Activated T-helper 17 cell treated with anti-CD3 and anti-CD28 coated beads, Interleukin-2, amount 50 U/mL, for 72 hours (primary cell): ENCODE data around the gene SOX3. TPM values are rescaled to one million over a fixed set of nuclear protein-coding genes. Genes with fewer than 3 reads are reported as not detected.

Source experiments
- ATAC-seq: fragments of 150-1000 bp; cut with Tn5 transposase; replicated peaks from 2 replicates; pipeline ENCODE4 v1.10.0; 2021; ENCODE audit warnings: mild to moderate bottlenecking, moderate library complexity
- H3K27ac Mint-ChIP-seq: one replicate; pipeline ENCODE4 v1.8.0; 2022; ENCODE audit warnings: mixed read lengths
- H3K27me3 Mint-ChIP-seq: one replicate; pipeline ENCODE4 v1.8.0; 2022; ENCODE audit warnings: mixed read lengths
- H3K36me3 Mint-ChIP-seq: one replicate; pipeline ENCODE4 v1.8.0; 2022; ENCODE audit warnings: low read depth, mild to moderate bottlenecking, mixed read lengths
- H3K4me1 Mint-ChIP-seq: one replicate; pipeline ENCODE4 v1.8.0; 2022; ENCODE audit warnings: mixed read lengths
- H3K4me3 Mint-ChIP-seq: one replicate; pipeline ENCODE4 v1.8.0; 2022; ENCODE audit warnings: mild to moderate bottlenecking, mixed read lengths
- H3K9me3 Mint-ChIP-seq: one replicate; pipeline ENCODE4 v1.8.0; 2022; ENCODE audit warnings: mixed read lengths
- total RNA-seq, 2 donors: library from RNA; stranded (reverse); gene quantifications; one replicate each; pipeline ENCODE4 v1.2.3, GENCODE V29; 2022

SOX3 gene
- not detected for total RNA-seq

- ATAC-seq, result no peak
- Mint-ChIP-seq H3K27ac (no peak within 1 kb of the TSS), H3K9me3 (no peaks in the 10 kb centered on the region), H3K4me1 (no peaks in the 10 kb centered on the region), H3K4me3 (no peak within 1 kb of the TSS), H3K36me3 (no peaks in the 10 kb centered on the region), H3K27me3 (peaks cover 23% of the 10 kb centered on the region)
Measured at GRCh38 chrX:140504371-140505324, at the start of gene SOX3. SOX3 (minus strand) TSS chrX:140505069; CDS start chrX:140505060, 9 bp downstream.

- H3K27me3 Mint-ChIP-seq, result peaks cover 6% of the 10 kb centered on the region
- H3K4me1 Mint-ChIP-seq, result no peaks in the 10 kb centered on the region
- ATAC-seq, result no peak
- no peak overlapping the region for H3K27ac Mint-ChIP-seq
- H3K4me3 Mint-ChIP-seq, result no peak overlapping the region
- no peaks in the 10 kb centered on the region for H3K36me3 Mint-ChIP-seq
- no peaks in the 10 kb centered on the region for H3K9me3 Mint-ChIP-seq
Measured at GRCh38 chrX:140548985-140549384, 44.1 kb upstream of the SOX3 start.

GRCh38 chrX:140526171-140526570, 21.3 kb upstream of the SOX3 start:
- Mint-ChIP-seq H3K36me3 (no peaks in the 10 kb centered on the region), H3K4me3 (no peak overlapping the region), H3K4me1 (no peaks in the 10 kb centered on the region), H3K27me3 (peaks cover 7% of the 10 kb centered on the region), H3K9me3 (no peaks in the 10 kb centered on the region), H3K27ac (no peak overlapping the region)
- no peak for ATAC-seq

- ATAC-seq, result no peak
- H3K36me3 Mint-ChIP-seq, result no peaks in the 10 kb centered on the region
- no peak overlapping the region for H3K27ac Mint-ChIP-seq
- H3K27me3 Mint-ChIP-seq, result peaks cover 10% of the 10 kb centered on the region
- H3K4me3 Mint-ChIP-seq, result no peak overlapping the region
- H3K4me1 Mint-ChIP-seq, result no peaks in the 10 kb centered on the region
- H3K9me3 Mint-ChIP-seq, result no peaks in the 10 kb centered on the region
Measured at GRCh38 chrX:140525448-140525847, 20.6 kb upstream of the SOX3 start.

GRCh38 chrX:140524556-140524955, 19.7 kb upstream of the SOX3 start:
- H3K4me1 Mint-ChIP-seq, result no peaks in the 10 kb centered on the region
- peaks cover 8% of the 10 kb centered on the region for H3K27me3 Mint-ChIP-seq
- no peak overlapping the region for H3K27ac Mint-ChIP-seq
- no peaks in the 10 kb centered on the region for H3K36me3 Mint-ChIP-seq
- no peak for ATAC-seq
- H3K4me3 Mint-ChIP-seq, result no peak overlapping the region
- no peaks in the 10 kb centered on the region for H3K9me3 Mint-ChIP-seq

GRCh38 chrX:140521393-140521792, 16.5 kb upstream of the SOX3 start:
- Mint-ChIP-seq H3K4me1 (no peaks in the 10 kb centered on the region), H3K36me3 (no peaks in the 10 kb centered on the region), H3K27me3 (peaks cover 8% of the 10 kb centered on the region), H3K9me3 (no peaks in the 10 kb centered on the region), H3K27ac (no peak overlapping the region), H3K4me3 (no peak overlapping the region)
- ATAC-seq, result no peak

- no peaks in the 10 kb centered on the region for H3K36me3 Mint-ChIP-seq
- H3K4me3 Mint-ChIP-seq, result no peak overlapping the region
- no peaks in the 10 kb centered on the region for H3K4me1 Mint-ChIP-seq
- H3K9me3 Mint-ChIP-seq, result no peaks in the 10 kb centered on the region
- no peak for ATAC-seq
- H3K27me3 Mint-ChIP-seq, result peaks cover 11% of the 10 kb centered on the region
- no peak overlapping the region for H3K27ac Mint-ChIP-seq
Measured at GRCh38 chrX:140514554-140514953, 9.7 kb upstream of the SOX3 start.

- Mint-ChIP-seq H3K27me3 (peaks cover 18% of the 10 kb centered on the region), H3K9me3 (no peaks in the 10 kb centered on the region), H3K36me3 (no peaks in the 10 kb centered on the region), H3K4me3 (no peak overlapping the region), H3K27ac (no peak overlapping the region), H3K4me1 (no peaks in the 10 kb centered on the region)
- ATAC-seq, result no peak
Measured at GRCh38 chrX:140510895-140511295, 6.0 kb upstream of the SOX3 start.

GRCh38 chrX:140510306-140510676, 5.4 kb upstream of the SOX3 start:
- Mint-ChIP-seq H3K4me1 (no peaks in the 10 kb centered on the region), H3K27ac (no peak overlapping the region), H3K27me3 (peaks cover 18% of the 10 kb centered on the region), H3K9me3 (no peaks in the 10 kb centered on the region), H3K4me3 (no peak overlapping the region), H3K36me3 (no peaks in the 10 kb centered on the region)
- ATAC-seq, result no peak

GRCh38 chrX:140509468-140510305, 4.8 kb upstream of the SOX3 start:
- Mint-ChIP-seq H3K27ac (no peak overlapping the region), H3K4me1 (no peaks in the 10 kb centered on the region), H3K9me3 (no peaks in the 10 kb centered on the region), H3K27me3 (peaks cover 18% of the 10 kb centered on the region), H3K4me3 (no peak overlapping the region), H3K36me3 (no peaks in the 10 kb centered on the region)
- ATAC-seq, result no peak

- no peaks in the 10 kb centered on the region for H3K4me1 Mint-ChIP-seq
- ATAC-seq, result no peak
- peaks cover 14% of the 10 kb centered on the region for H3K27me3 Mint-ChIP-seq
- H3K27ac Mint-ChIP-seq, result no peak overlapping the region
- no peak overlapping the region for H3K4me3 Mint-ChIP-seq
- no peaks in the 10 kb centered on the region for H3K36me3 Mint-ChIP-seq
- no peaks in the 10 kb centered on the region for H3K9me3 Mint-ChIP-seq
Measured at GRCh38 chrX:140508958-140509357, 4.1 kb upstream of the SOX3 start.

GRCh38 chrX:140507982-140508305, 3.1 kb upstream of the SOX3 start:
- Mint-ChIP-seq H3K36me3 (no peaks in the 10 kb centered on the region), H3K27me3 (peaks cover 18% of the 10 kb centered on the region), H3K27ac (no peak overlapping the region), H3K9me3 (no peaks in the 10 kb centered on the region), H3K4me1 (no peaks in the 10 kb centered on the region), H3K4me3 (no peak overlapping the region)
- no peak for ATAC-seq

GRCh38 chrX:140507223-140507981, 2.5 kb upstream of the SOX3 start:
- Mint-ChIP-seq H3K27me3 (peaks cover 20% of the 10 kb centered on the region), H3K36me3 (no peaks in the 10 kb centered on the region), H3K4me1 (no peaks in the 10 kb centered on the region), H3K9me3 (no peaks in the 10 kb centered on the region), H3K4me3 (no peak overlapping the region), H3K27ac (no peak overlapping the region)
- ATAC-seq, result no peak
